SK-N-SH treated with all-trans-retinoic acid at 6 μM for 48 hours (cell line): ENCODE data around the gene DTWD2.

Experiments used
- ARNTL ChIP-seq: fragments of 450-650 bp; formaldehyde crosslinking; IDR thresholded peaks from 2 replicates; pipeline ENCODE4 v1.5.0; 2020; ENCODE audit warnings: low read depth, mild to moderate bottlenecking, moderate library complexity, borderline replicate concordance
- ISL1 ChIP-seq: fragments of 250-450 bp; sonication (Bioruptor Pico); IDR thresholded peaks from 2 replicates; pipeline ENCODE4 v2.1.2; 2022; ENCODE audit warnings: mild to moderate bottlenecking, moderate library complexity
- OSR1 ChIP-seq: fragments of 250-450 bp; sonication (Bioruptor Pico); IDR thresholded peaks from 2 replicates; pipeline ENCODE4 v1.8.0; 2022; ENCODE audit warnings: moderate library complexity, mild to moderate bottlenecking, inconsistent platforms
- RARB ChIP-seq: fragments of 250-450 bp; sonication (Bioruptor Pico); IDR thresholded peaks from 2 replicates; pipeline ENCODE4 v1.8.0; 2021; ENCODE audit warnings: mild to moderate bottlenecking, moderate library complexity
- SNAI2 ChIP-seq: fragments of 250-450 bp; sonication (Bioruptor Pico); IDR thresholded peaks from 2 replicates; pipeline ENCODE4 v1.5.0; 2020; ENCODE audit warnings: mild to moderate bottlenecking, moderate library complexity
- TCF4 ChIP-seq: fragments of 250-450 bp; sonication (Bioruptor Pico); IDR thresholded peaks from 2 replicates; pipeline ENCODE4 v1.8.0; 2021; ENCODE audit warnings: mild to moderate bottlenecking, moderate library complexity, borderline replicate concordance
- TOX ChIP-seq: fragments of 250-450 bp; sonication (Bioruptor Pico); IDR thresholded peaks from 2 replicates; pipeline ENCODE4 v1.8.0; 2021; ENCODE audit warnings: mild to moderate bottlenecking, moderate library complexity, borderline replicate concordance
- TF ChIP-seq, protein P1 (sequence below): fragments of 250-450 bp; sonication (Bioruptor Pico); IDR thresholded peaks from 2 replicates; pipeline ENCODE4 v1.5.1; 2020; ENCODE audit warnings: low read depth, mild to moderate bottlenecking, moderate library complexity
- TF ChIP-seq, protein P2 (sequence below): fragments of 250-450 bp; sonication (Bioruptor Pico); IDR thresholded peaks from 2 replicates; pipeline ENCODE4 v1.8.0; 2020; ENCODE audit warnings: mild to moderate bottlenecking, moderate library complexity, borderline replicate concordance
- TF ChIP-seq, protein P3 (sequence below): fragments of 250-450 bp; sonication (Bioruptor Pico); IDR thresholded peaks from 2 replicates; pipeline ENCODE4 v1.5.0; 2020; ENCODE audit warnings: mild to moderate bottlenecking, moderate library complexity

DNA sequence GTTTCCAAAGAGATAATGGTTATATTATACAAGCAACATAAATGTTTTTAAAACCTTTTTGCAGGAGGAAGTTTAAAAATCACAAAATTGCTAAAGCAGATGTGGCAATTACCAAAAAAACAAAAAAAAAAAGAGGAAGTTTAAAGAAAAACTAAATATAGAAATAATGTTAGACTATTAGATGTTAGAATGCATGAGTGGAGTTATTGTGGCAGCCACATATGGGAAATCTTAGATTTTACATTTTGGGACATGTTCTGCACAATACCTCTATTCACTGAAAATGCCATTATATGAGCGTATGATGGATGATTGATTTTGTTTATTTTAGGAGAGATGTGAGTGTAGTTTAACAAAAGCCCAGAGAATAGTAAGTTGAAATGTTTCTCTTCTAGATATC is 31.2 kb upstream of the DTWD2 start:
- TF ChIP-seq, protein P1, sequence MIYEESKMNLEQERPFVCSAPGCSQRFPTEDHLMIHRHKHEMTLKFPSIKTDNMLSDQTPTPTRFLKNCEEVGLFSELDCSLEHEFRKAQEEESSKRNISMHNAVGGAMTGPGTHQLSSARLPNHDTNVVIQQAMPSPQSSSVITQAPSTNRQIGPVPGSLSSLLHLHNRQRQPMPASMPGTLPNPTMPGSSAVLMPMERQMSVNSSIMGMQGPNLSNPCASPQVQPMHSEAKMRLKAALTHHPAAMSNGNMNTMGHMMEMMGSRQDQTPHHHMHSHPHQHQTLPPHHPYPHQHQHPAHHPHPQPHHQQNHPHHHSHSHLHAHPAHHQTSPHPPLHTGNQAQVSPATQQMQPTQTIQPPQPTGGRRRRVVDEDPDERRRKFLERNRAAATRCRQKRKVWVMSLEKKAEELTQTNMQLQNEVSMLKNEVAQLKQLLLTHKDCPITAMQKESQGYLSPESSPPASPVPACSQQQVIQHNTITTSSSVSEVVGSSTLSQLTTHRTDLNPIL (CRISPR knock-in tag): no peak
- TF ChIP-seq TCF4: no peak
- TF ChIP-seq SNAI2: no peak
- no peak for TF ChIP-seq OSR1 (CRISPR knock-in tag)
- TF ChIP-seq, protein P2, sequence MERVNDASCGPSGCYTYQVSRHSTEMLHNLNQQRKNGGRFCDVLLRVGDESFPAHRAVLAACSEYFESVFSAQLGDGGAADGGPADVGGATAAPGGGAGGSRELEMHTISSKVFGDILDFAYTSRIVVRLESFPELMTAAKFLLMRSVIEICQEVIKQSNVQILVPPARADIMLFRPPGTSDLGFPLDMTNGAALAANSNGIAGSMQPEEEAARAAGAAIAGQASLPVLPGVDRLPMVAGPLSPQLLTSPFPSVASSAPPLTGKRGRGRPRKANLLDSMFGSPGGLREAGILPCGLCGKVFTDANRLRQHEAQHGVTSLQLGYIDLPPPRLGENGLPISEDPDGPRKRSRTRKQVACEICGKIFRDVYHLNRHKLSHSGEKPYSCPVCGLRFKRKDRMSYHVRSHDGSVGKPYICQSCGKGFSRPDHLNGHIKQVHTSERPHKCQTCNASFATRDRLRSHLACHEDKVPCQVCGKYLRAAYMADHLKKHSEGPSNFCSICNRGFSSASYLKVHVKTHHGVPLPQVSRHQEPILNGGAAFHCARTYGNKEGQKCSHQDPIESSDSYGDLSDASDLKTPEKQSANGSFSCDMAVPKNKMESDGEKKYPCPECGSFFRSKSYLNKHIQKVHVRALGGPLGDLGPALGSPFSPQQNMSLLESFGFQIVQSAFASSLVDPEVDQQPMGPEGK (CRISPR knock-in tag): no peak
- no peak for TF ChIP-seq ISL1 (CRISPR knock-in tag)
- TF ChIP-seq RARB (CRISPR knock-in tag): no peak
- no peak for TF ChIP-seq TOX (CRISPR knock-in tag)
- TF ChIP-seq ARNTL (CRISPR knock-in tag): no peak
- TF ChIP-seq, protein P3, sequence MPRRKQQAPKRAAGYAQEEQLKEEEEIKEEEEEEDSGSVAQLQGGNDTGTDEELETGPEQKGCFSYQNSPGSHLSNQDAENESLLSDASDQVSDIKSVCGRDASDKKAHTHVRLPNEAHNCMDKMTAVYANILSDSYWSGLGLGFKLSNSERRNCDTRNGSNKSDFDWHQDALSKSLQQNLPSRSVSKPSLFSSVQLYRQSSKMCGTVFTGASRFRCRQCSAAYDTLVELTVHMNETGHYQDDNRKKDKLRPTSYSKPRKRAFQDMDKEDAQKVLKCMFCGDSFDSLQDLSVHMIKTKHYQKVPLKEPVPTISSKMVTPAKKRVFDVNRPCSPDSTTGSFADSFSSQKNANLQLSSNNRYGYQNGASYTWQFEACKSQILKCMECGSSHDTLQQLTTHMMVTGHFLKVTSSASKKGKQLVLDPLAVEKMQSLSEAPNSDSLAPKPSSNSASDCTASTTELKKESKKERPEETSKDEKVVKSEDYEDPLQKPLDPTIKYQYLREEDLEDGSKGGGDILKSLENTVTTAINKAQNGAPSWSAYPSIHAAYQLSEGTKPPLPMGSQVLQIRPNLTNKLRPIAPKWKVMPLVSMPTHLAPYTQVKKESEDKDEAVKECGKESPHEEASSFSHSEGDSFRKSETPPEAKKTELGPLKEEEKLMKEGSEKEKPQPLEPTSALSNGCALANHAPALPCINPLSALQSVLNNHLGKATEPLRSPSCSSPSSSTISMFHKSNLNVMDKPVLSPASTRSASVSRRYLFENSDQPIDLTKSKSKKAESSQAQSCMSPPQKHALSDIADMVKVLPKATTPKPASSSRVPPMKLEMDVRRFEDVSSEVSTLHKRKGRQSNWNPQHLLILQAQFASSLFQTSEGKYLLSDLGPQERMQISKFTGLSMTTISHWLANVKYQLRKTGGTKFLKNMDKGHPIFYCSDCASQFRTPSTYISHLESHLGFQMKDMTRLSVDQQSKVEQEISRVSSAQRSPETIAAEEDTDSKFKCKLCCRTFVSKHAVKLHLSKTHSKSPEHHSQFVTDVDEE: no peak
